Fibroblast of skin of left biceps (primary cell): ENCODE measurements around the gene BUB1B.

Experiments used
- DNase-seq, 2 experiments: peaks; one replicate each; pipeline ENCODE4 v3.0.0-alpha.2; 2013; ENCODE audit warnings: low read depth in 2 of 2

The BUB1B gene

DNA sequence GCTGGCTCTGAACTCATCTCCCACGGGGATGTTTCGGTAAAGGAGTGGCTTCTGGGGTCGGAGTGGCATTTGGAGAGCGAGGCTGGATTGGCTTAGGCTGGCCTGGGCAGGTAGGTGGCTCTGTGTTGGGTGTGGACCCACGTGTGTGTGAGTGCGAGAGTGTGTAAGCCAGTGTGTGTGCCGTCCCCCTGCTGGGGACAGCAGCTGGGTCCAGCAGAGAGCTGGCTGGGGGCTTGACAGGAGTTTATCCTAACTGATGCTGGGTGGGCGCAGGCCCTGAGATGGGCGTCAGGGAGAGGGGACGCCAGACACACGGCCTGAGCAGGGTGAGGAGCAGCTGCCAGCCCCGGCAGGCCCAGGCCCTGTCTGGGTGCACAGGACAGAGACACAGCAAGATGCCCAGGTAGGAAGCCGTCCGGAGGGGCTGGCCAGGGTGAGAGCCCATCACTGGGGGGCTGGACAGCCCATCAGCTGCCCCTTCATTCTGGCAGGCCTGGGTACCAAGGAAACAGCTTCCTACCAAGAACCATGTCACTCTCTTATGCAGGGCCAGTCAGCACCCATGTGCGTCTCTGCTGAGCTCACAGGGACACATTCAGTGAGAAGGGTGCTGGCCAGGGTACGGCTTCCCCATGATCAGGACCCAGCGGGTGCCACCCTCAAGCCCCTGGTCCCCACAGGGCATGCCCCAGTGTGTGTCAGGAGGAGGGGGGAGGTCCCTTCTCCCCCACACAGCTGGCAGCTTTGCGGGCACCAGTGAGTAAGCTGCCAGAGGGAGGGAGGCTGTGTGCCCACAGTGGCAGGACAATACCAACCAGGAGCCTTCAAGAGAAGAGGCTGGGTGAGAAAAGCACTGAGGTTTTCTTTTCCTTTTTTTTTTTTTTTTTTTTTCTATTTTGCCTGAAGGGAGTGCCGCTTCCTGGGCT lies 79.1 kb downstream of the BUB1B start:
- DNase-seq, result no peak

DNA sequence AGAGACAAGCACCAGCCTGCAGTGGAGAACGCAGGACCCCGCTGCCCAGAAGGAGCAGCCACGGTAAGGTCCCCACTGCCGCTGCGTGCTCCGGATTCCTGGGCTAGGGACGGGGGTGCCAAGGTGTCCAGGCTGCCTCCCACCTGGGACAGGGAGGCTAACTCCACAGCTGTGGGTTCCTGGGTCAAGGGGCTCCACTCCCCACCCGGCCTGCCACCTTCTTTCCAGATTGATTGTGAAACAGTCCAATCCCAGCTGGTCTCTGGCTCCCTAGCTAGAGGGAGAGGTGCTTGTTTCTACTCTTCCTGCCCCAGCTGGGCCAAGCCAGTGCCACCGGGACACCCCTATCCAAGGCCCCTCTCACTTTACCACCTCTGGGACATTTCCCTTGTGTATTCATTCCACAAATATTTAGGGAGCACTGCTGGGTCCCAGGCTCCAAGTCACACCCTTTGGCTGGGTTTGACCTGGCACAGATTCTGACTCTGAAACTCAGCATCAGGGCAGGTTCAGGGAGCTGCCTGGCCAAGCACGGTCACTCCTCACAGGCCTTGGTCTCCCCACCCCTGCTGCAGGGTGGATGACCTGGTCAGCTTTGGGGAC lies 79.9 kb downstream of the BUB1B start:
- no peak for DNase-seq

DNA sequence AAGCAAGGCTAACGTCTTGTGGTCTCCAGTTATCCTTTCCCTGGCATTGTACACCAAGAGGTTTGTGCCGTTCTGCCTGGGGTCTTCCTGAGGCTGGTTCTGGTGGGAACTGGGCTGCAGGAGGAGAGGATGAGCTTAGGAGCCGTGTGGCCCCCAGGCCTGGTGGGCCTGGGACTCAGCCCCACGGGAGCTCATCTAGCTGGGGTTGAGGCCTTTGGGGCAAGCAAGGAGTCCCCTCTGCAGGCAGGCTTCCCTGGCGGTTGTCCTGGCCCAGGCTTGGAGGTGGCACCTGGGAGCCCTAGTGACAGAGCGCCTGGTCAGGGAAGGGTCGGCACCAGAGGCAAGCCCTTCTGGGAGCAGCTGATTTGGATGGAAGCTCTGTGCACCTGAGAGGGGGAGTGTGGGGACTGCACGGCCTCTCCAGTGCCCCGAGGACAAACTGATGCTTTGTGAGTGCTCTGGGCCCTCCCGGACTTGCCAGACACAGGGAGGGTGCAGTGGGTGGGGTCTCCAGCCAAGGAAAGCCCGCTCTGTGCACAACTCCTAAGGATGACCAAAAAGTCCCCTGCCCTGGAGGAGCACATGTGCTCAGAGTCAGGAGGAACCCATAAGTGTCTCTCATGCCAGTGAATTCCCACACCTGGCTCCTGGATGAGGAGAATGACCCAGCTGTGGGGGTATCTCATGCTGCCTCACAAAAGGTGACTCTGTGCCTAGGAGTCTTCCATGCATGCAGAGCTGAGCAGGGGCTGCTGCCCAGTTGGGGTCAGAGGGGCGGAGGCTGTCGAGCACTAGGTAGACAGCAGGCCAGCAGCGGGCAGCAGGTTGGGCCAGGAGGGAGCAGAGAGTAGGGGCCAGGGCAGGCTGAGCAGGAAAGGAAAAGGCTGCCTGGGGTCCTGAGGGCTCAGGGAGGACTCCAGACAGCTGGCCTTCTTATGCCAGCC lies 80.7 kb downstream of the BUB1B start:
- no peak for DNase-seq

DNA sequence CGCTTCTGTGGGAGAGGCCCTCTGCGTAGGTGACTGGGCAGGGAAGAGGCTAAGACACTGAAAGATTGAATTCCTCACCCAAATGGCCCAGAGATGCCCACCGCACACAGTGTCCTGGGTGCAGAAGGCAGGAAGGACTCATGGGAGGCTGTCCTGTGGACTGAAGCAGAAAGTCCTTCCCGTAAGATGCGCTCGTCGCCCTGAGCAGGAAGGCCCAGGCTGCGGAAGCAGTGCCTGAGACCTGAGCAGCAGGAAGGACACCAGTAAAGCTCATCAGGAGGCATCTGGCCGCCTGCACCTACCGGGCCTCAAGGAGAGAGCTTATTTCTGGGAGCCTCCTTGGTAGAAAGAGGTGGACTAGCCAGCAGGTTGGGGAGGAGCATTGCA lies 81.3 kb downstream of the BUB1B start:
- DNase-seq, result no peak

DNA sequence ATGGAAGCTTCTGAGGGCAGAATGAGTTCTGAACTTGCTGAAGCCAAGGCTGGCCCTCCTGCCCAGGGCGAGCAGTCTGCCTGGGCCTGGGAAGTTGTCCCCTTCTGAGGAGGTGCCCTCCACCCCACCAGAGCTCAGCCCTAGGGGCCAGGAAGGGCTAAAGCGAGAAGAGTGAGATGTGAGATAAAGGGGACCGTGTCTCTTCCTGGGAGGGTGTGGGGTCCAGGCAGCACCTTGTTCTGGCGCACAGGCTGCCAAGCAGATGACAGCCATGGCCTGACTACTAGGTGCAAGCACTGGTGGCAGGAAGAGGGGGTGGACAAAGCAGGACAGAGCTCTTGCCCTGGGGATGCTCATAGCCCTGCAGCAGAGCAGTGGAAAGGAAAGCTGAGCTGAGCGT lies 81.7 kb downstream of the BUB1B start:
- no peak for DNase-seq

DNA sequence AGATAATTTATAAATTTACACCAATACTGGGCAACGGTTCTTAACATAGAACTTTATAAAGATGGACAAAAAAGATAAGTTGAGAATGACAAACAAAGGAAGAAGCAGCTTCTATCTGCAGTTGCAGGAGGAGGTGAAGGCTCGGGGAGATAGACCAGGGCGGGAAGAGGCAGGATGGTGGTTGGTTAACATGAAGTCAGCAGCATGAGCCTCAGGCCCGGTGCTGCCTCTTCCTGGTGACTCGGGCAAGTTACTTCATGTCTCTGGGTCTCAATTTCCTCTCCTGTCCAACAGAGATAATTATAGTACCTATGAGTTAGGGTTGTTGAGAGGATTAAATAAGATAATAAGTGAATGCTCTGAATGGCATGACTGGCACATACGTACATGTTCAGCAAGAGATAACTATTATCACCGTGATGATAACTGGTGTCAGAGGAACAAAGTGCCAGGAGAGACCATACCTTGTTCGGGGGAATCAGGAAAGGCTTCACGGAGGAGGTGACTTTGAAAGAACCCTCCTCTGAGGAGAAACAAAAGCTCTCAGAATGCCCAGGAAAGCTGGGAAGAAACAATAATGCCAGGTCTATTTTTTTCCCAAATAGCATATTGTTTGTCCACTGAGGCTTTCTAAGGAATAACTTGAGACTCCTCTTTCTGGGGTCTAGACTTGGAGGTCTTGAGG lies 82.4 kb downstream of the BUB1B start:
- no peak for DNase-seq

DNA sequence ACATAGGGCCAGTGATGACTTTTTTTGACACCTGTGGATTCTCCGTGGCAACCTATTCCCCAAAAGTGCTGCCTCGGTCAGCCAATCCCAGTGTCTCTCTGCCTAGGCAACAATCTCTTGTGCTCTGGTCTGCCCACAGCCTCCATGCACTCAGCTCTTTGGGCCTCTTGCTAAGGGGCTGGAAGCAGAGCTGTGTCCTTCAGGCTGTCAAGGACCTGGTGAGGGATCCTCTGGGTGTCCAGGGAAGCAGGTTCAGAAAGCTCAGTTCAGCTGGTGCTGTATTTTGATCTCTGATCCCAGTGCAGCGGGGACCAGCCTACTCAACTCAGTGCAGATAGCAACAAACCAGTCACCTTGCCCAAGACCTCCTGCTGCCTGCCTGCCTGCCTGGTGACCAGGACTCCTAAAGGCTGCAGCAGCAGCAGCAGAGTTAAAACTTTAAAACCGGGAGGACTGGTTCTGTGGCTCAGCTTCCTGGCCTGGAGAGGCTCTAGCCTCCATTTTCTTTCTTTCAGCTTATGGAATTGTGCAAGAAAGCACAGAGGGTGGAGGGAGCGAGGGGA lies 84.2 kb downstream of the BUB1B start:
- no peak for DNase-seq

DNA sequence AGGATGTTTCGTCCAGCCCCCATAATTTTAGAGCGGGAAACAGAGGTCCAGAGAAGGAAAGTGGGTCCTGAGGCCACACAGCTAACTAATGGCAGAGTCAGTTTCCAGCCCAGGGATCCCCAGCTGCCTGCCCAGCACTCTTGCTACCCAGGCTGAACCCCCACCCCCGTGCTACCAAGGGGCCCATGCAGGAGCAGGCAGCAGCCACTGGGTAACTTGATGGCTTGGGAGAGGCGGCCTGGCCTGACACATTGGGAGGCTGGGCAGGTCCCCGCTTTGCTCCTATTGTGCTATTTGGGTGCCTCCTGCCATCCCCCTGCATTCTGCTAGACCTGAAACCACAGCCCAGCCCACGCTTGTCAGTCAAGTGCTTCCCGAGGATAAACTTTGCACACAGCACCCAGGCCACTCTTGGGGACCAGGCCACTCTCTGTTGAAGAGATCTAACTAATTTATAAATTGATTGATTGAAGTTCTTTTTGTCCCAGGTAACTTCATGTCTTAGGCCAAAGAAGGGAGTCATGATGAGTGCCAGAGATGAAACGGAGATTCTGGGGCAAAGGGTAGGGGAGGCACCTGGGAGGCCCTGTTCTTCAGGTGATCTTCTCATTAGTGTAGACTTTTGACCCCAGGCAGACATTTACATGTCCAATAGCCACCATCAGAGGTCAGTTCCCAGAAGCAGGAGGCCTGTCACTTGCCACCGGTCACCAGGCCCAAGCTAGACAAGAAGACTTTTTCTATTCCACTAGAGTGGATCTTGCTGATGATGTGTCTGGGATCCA lies 85.0 kb downstream of the BUB1B start:
- DNase-seq, result no peak

DNA sequence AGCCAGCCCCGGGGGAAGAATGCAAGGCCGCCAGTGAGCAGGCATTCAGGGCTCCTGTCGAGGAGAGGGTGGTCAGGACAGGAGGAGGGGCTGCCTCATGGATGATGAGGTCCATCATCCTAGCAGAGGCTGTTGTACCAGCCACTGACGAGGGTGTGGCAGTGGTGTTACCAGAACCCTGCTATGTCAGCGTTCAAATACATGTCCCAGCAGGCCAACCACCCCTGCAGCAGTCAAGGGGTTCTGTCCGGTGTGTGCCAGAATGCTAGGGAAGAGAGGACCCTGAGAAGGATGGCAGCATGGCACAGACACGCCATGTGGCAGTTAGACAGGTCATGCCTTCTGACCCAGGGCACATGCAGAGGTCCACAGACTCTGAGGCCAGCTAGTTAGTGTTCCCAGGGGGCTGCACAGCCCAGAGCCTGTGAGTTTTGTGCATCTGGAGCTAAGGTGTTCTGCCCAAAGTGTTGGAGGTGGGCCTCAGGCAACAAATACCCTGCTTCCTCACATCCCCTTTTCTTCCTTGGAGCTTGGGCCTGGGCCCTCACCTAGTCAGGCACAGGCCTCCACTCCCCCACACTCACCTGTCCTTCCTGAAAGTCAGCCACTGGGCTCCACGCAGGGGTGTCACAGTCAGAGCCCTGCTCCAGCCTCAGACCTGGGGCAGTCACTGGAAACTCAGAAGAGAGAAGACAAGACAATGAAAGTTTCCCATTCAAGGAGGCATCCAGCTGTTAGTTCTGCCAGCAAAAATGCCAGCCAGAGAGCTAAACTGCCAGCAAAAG lies 85.8 kb downstream of the BUB1B start:
- DNase-seq, result no peak

DNA sequence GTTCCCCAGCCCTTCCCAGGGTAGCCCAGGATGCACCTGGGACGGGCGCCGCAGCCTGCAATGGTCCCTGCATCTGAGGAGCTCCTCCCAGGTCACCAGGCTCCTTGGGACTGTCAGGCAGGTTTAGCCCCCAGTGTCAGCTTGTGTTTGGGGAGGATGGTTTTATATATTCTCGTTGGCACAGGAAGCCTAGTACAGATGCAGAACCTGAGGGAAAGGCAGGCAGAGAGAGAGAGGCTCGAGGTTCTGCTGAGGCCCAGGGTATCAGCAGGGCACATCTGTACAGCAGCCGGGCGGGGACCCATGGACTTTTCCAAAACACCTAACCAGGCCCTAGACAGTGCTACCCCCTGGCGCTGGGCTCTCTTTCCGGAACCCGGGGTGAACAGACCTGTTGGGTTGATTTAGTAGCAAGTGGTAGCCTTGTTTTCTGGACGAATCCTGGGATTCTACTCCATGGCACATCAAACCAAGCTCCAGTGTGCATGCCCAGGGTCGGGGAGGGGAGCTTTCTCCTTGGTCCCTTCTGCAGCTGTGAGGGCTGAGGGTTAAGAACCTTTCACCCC lies 86.6 kb downstream of the BUB1B start:
- DNase-seq, result no peak

DNA sequence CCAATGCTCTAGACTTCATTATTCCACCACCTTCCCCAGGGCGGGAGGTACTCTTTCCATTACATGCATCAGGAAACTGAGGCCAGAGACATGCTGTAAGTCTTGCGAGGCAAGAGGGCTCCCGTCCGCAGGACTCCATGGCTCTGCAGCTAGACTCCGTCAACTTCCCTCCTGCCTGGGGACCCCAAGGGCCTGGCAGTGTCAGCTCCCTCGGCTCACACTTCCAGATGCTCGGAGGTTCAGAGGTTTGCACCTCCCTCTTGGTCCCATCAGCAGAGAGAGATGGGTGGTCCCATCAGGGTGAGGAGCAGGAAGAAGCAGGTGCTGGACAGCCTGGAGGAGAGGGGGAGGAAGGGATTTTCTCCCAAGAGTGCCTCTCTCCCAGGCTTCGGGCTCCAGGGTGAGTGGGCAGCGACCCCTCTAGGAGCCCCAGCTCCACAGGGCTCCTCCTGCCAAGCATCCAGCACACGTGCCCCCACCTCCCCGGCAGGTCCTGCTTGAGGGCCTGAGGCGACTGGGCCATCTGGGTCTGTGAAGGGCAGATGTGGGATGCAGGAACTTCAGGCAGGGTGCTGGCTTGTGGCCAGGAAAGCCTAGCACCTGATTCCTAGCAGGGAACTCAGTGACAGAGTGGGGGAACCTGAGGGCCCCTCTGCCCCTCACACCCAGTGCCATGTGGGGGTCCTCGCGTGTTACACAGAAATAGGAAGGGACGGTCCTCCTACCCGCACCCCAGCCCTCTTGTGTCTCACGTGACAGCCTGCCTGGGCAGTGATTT lies 87.3 kb downstream of the BUB1B start:
- no peak for DNase-seq

DNA sequence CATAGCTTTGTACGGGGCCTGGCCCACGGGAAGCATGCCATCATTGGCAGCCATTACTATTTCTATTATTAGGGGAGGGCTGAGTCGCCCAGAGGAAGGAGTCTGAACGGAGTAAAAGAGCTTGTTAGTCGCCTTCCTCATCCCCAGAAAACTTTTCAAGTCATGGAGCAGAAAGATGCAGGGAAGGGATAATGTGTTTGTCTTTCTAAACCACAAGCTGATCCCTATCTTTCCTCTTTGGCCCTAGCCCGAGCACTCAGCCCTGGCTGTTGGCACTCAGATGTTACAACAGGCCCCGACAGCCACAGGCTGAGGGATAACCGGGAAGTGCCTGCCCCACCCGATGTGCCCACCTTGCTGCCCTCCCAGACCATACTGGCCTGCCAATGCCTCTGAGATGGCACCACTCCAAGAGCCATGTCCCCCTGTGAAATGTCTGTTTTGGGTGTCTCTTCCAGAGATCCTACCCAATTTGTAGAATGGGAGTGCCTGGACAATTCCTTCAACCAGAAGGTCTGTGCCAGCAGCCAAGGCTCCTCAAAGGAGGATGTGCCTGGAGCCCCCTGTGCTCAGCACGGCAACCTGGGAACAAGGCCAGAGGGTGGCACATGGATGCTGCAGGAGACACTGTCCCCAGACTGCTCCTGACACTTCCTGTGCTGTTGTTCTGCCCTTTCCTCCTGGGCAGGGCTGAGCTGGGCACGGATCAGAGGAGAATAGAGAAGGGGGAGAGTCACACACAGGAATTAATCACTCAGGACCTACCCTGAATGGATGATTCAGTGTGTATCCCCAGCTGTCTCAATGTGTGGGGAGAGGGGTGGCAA lies 88.8 kb downstream of the BUB1B start:
- DNase-seq, result no peak

DNA sequence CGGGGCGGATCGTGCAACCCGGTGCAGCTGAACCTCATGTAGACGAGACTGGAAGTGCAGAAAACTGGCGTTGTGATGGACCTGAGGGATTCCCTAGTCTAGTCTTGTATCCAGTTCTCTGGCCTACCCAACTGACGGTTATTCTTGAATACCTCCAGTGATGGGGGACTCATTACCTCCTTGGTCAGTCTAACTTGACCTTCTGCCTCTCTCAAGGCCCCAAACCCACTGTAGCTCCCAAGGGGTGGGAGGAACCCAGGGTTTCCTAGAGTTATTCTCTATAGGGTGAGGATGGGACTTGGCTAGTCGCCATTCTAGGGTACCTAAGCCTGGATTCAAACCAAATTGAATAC lies 89.4 kb downstream of the BUB1B start:
- DNase-seq, result no peak

DNA sequence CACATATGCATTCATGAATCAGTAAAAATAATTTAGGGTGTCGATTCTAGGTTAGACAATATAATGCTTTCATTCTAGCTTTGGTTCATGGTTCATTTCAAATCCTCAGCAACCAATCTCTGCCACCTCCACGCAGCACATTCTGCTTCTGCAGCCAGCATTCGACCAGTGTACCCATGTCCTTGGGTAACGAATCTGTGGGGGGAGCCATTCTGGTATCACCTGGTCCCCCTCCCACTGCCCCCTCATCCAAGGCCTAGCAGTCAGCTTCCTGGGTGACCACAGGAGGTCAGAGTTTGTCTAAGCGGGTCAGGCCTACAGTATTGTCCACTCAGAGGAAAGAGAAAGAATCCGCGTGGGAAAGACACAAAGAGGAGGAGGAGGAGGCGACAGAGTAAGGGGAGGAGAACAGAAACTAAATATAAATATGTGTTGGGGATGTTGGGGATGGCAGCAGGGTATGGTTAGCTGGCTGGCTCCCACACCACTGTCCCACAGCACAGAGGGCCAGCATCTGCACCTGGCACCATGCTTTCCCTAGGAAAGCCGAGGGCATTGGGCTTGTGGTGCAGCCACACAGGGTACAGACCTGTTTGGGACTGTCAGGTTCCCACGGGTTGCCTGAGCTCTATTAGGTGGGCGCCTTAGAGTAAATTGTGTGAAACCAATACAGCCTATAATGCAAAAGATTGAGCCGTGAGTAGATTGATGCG lies 90.1 kb downstream of the BUB1B start:
- no peak for DNase-seq

DNA sequence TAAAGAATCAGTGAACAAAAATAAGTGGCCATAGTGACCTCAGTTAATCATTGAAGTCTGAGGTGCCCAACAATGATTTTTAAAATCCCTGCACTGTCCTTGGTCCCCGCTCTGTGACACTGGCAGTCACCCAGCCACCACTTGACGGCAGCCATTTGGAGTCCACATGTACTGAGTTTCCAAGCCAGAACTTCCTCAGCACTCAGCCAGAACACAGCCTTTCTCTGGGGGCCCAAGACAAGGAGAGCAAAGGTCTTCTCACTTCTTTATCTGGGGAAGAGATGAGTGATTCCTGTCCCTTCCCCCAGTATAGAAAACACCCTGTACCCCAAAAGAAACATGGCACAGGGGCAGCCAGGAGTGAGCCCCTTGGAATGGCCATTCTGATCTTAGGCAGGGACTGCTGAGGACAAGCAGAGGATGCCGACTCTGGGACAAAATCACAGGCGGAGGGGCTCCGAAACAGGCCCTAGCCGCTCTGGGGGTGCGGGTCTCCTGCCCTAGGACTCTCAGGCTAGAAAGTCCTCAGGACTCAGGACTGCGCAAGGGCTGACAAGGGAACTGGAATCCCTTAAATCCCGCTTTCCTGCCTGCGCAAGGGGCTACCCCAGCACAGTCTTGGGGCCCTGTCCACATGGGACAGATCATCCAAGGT lies 90.7 kb downstream of the BUB1B start:
- no peak for DNase-seq

DNA sequence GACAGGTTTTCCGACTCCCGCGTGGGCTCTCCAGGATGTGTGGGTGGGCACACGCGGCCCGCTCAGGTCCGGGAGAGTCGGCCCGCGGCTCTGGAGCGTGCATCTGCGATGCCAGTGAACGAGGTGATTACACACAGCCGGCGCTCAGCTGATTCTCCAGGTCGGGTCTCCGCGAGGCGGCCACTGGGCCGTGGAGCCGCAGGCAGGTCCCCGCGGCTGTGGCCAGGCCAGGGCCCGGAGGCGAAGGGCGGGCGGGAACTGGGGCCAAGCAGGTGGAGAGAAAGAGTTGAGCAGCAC lies 91.2 kb downstream of the BUB1B start:
- no peak for DNase-seq
